Articular chondrocyte of knee joint (primary cell): ENCODE results near the gene OAS3. TPM values are rescaled to one million over a fixed set of nuclear protein-coding genes. Genes with fewer than 3 reads are reported as not detected.

Experiments used
- total RNA-seq: library from RNA; depleted of rRNA; stranded (reverse); fragments of >200 nt; gene quantifications from 2 replicates; pipeline ENCODE4 v1.2.3, GENCODE V29; 2012

OAS3 gene, protein sequence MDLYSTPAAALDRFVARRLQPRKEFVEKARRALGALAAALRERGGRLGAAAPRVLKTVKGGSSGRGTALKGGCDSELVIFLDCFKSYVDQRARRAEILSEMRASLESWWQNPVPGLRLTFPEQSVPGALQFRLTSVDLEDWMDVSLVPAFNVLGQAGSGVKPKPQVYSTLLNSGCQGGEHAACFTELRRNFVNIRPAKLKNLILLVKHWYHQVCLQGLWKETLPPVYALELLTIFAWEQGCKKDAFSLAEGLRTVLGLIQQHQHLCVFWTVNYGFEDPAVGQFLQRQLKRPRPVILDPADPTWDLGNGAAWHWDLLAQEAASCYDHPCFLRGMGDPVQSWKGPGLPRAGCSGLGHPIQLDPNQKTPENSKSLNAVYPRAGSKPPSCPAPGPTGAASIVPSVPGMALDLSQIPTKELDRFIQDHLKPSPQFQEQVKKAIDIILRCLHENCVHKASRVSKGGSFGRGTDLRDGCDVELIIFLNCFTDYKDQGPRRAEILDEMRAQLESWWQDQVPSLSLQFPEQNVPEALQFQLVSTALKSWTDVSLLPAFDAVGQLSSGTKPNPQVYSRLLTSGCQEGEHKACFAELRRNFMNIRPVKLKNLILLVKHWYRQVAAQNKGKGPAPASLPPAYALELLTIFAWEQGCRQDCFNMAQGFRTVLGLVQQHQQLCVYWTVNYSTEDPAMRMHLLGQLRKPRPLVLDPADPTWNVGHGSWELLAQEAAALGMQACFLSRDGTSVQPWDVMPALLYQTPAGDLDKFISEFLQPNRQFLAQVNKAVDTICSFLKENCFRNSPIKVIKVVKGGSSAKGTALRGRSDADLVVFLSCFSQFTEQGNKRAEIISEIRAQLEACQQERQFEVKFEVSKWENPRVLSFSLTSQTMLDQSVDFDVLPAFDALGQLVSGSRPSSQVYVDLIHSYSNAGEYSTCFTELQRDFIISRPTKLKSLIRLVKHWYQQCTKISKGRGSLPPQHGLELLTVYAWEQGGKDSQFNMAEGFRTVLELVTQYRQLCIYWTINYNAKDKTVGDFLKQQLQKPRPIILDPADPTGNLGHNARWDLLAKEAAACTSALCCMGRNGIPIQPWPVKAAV
- 8.2 and 15.7 TPM in 2 replicates for total RNA-seq

DNA sequence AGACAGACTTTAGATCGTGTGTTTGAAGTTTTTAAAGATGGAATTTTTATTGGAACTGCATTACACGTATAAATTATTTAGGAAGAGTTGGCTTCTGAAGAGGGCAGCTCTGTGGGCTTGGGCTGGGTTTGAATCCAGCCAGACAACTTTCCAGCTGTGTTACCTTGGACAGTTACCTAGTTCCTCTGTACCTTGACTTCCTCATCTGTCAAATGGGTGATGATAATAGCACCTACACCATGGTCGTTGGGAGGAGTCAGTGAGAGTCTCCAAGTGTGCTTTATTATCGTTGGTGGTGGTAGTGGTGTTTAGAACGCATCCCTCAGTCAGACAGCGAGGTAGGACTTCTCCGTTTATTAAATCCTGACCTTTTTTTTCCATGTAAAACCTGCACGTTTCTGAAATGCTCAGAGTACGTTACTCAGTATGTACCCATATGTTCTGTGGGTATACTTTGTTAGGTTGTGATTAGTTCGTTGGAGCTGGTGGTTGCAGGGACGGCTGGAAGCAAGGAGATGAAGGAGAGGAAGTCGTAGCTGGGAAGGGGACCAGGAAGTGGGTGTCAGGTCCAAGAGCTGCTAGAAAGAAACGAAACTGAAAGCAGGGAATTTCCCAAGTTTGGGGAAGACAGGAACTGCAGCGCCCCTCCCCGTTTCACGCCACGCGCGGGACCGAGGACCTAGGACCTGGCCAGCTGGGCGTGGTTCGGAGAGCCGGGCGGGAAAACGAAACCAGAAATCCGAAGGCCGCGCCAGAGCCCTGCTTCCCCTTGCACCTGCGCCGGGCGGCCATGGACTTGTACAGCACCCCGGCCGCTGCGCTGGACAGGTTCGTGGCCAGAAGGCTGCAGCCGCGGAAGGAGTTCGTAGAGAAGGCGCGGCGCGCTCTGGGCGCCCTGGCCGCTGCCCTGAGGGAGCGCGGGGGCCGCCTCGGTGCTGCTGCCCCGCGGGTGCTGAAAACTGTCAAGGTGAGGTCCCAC, at the start of gene OAS3:
Gene OAS3 (plus strand): TSS at position 734 of the 979 bp plus-strand sequence. CDS start 57 bp downstream, at position 791.

DNA sequence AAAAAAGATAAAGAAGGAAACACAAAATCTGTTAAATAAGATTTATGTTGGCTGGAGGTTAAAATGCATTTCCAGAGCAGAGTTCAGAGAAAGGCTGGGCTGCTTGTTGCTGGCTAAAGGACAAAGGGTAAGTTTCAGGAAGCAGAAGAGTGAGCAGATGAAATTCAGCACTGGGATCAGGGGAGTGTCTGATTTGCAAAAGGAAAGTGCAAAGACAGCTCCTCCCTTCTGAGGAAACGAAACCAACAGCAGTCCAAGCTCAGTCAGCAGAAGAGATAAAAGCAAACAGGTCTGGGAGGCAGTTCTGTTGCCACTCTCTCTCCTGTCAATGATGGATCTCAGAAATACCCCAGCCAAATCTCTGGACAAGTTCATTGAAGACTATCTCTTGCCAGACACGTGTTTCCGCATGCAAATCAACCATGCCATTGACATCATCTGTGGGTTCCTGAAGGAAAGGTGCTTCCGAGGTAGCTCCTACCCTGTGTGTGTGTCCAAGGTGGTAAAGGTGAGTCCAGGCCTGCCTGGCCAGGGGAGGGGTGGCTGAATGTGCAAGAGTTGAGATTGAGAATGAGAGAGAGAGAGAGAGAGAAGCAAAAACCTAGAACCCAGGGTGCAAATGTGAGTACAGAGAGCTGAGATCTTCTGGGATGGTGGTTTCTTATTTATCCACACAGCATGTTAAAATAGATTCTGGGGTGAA, 31.4 kb upstream of the OAS3 start, which contains the start of gene OAS1:
Gene OAS1 (plus strand): TSS at position 251 of the 703 bp plus-strand sequence. CDS start 78 bp downstream, at position 329.

DNA sequence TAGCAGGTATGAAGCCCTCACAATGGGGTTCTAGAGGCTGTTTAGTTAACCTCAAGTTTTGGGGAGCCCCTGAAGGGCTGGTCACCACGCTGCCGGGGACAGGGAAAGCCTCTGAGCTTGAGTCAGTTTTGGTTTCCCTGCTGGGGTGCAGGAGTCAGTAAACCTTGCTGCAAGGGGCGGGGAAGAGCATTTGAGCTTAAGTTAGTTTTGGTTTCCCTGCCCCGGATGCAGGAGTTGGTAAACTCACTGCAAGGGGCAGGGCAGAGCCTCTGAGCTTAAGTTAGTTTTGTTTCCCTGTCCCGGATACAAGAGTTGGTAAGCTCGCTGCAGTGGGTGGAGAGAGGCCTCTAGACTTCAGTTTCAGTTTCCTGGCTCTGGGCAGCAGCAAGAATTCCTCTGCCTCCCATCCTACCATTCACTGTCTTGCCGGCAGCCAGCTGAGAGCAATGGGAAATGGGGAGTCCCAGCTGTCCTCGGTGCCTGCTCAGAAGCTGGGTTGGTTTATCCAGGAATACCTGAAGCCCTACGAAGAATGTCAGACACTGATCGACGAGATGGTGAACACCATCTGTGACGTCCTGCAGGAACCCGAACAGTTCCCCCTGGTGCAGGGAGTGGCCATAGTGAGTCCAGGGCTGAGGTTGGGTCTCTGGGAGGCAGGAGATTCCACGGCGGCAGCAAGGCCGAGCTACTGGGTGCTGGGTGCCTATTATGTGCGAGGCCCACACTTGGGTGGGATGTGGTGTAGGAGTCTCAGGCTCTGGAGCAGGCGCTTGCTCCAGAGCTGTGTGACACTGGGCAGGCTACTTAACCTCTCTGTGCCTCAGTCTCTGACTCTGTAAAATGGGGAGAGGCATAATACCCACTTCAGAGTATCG, 40.1 kb downstream of the OAS3 start, which contains the start of gene OAS2:
Gene OAS2 (plus strand): TSS at position 357 of the 878 bp plus-strand sequence. CDS start 90 bp downstream, at position 447.

Other genes with a start within 250 kb of the OAS3 start
- not detected in 2 replicates for gene RPH3A, start 146.7 kb upstream of the OAS3 start, total RNA-seq
- 11.5 and 27.2 TPM in 2 replicates for gene OAS1, start 31.5 kb upstream of the OAS3 start, total RNA-seq
- gene OAS2, start 40.0 kb downstream of the OAS3 start, total RNA-seq: 7.8 and 8.4 TPM in 2 replicates
- not detected in 2 replicates for gene DTX1, start 118.3 kb downstream of the OAS3 start, total RNA-seq
- not detected in 2 replicates for gene RASAL1, start 197.3 kb downstream of the OAS3 start, total RNA-seq
- gene CFAP73, start 211.2 kb downstream of the OAS3 start, total RNA-seq: not detected in 2 replicates
- gene DDX54, start 247.0 kb downstream of the OAS3 start, total RNA-seq: 42.9 and 46.0 TPM in 2 replicates
- gene RITA1, start 247.2 kb downstream of the OAS3 start, total RNA-seq: 17.6 and 20.9 TPM in 2 replicates